Left lung (tissue), 10 donors: ENCODE data around the gene RARA. TPM values are rescaled to one million over a fixed set of nuclear protein-coding genes. Genes with fewer than 3 reads are reported as not detected.
A peak's percentile ranks its signal among the peaks of the same experiment; 100 is the strongest.
"Not testable (repeated sequence)": the region's sequence is repeated elsewhere in the genome, so short reads cannot be mapped to it uniquely, and the experiment has no call there.

Source experiments
- ATAC-seq: fragments of 200-7000 bp; cut with Tn5 transposase; one replicate; pipeline ENCODE4 v1.9.1; 2020; ENCODE audit warnings: moderate library complexity
- DNase-seq, 4 donors: peaks; one replicate each; pipeline ENCODE4 v3.0.0-alpha.2; 2013 to 2020
- H3K27ac ChIP-seq, 2 donors: fragments of 200-600 bp; sonication (generic) in 1 of 2; one replicate each; pipeline versions ENCODE4 v1.5.0 to v1.8.0; 2020 to 2021
- H3K27me3 ChIP-seq, 2 donors: fragments of 200-600 bp; sonication (generic) in 1 of 2; one replicate each; pipeline versions ENCODE4 v1.5.0 to v1.8.0; 2020 to 2021
- H3K36me3 ChIP-seq, 2 donors: fragments of 200-600 bp; sonication (generic) in 1 of 2; one replicate each; pipeline versions ENCODE4 v1.5.0 to v1.8.0; 2020 to 2021
- H3K4me1 ChIP-seq, 2 donors: fragments of 200-600 bp; one replicate each; pipeline ENCODE4 v1.8.0; 2021
- H3K4me3 ChIP-seq, 2 donors: fragments of 200-600 bp; sonication (generic) in 1 of 2; one replicate each; pipeline versions ENCODE4 v1.5.0 to v1.8.0; 2020 to 2021; ENCODE audit warnings: mild to moderate bottlenecking in 1 of 2
- H3K9me3 ChIP-seq, 2 donors: fragments of 200-600 bp; sonication (generic) in 1 of 2; one replicate each; pipeline versions ENCODE4 v1.5.0 to v1.8.0; 2020 to 2021
- CTCF ChIP-seq, 2 donors: fragments of 200-600 bp; sonication (generic) in 1 of 2; IDR thresholded peaks; one replicate each; pipeline versions ENCODE4 v1.5.0 to v1.8.0; 2021; ENCODE audit warnings: antibody characterized with exemption in 2 of 2
- intact Hi-C, 2 donors: fragments of 100-400 bp; cut with DNase I; formaldehyde crosslinking; loops; one replicate each; pipeline versions ENCODE4 v1.11.2 to v1.14.2; 2022
- polyA plus RNA-seq, 6 donors: library from polyadenylated mRNA; unstranded; fragments of 120-200 nt; gene quantifications; one replicate each; pipeline ENCODE4 v1.2.1, GENCODE V29; 2013; ENCODE audit not compliant: insufficient read length in 6 of 6
- total RNA-seq, 2 donors: library from RNA; stranded (reverse); fragmentation: NEBNext Ultra II Directional; extraction: Animal tissue kit (Norgen Biotek cat#: 25700); gene quantifications; one replicate each; pipeline ENCODE4 v1.2.1, GENCODE V29; 2021
- donor health status: DM: no; HTN: yes; CAD: no.
- donor health status: DM: no; HTN: no; CAD: no.

Gene RARA
- total and polyA plus RNA-seq, 8 donors: 45.5 to 62.6 (median 53.1) TPM

GRCh38 chr17:40295488-40296436, 13.2 kb upstream of the RARA start:
- Histone ChIP-seq H3K27ac (no peak overlapping the region), H3K9me3 (no peaks in the 10 kb centered on the region), H3K4me3 (no peak overlapping the region), H3K27me3 (no peaks in the 10 kb centered on the region), H3K36me3 (peaks cover 0 to 31% of the 10 kb centered on the region in 2 donors), H3K4me1 (no peaks in the 10 kb centered on the region)
- ATAC-seq (no peak), DNase-seq (no peak)
- intact Hi-C loops: no loop called here
- no peak for TF ChIP-seq CTCF (IDR thresholded peaks at IDR 0.05)

GRCh38 chr17:40297511-40297910, 11.5 kb upstream of the RARA start:
- no peak for DNase-seq
- peaks cover 0 to 18% of the 10 kb centered on the region in 2 donors for H3K36me3 ChIP-seq
- no peaks in the 10 kb centered on the region for H3K9me3 ChIP-seq
- no peak for ATAC-seq
- H3K27ac ChIP-seq: no peak overlapping the region
- no peaks in the 10 kb centered on the region for H3K4me1 ChIP-seq
- no peak for TF ChIP-seq CTCF (IDR thresholded peaks at IDR 0.05)
- H3K27me3 ChIP-seq: no peaks in the 10 kb centered on the region
- H3K4me3 ChIP-seq: no peak overlapping the region
- intact Hi-C loops: no loop called here

GRCh38 chr17:40298726-40299125, 10.3 kb upstream of the RARA start:
- Histone ChIP-seq H3K9me3 (no peaks in the 10 kb centered on the region), H3K27ac (no peak overlapping the region), H3K4me1 (peaks cover 7 to 11% of the 10 kb centered on the region in 2 donors), H3K36me3 (peaks cover 0 to 18% of the 10 kb centered on the region in 2 donors), H3K4me3 (no peak overlapping the region), H3K27me3 (no peaks in the 10 kb centered on the region)
- no peak for TF ChIP-seq CTCF (IDR thresholded peaks at IDR 0.05)
- intact Hi-C loops: no loop called here
- no peak for ATAC-seq
- no peak for DNase-seq

DNA sequence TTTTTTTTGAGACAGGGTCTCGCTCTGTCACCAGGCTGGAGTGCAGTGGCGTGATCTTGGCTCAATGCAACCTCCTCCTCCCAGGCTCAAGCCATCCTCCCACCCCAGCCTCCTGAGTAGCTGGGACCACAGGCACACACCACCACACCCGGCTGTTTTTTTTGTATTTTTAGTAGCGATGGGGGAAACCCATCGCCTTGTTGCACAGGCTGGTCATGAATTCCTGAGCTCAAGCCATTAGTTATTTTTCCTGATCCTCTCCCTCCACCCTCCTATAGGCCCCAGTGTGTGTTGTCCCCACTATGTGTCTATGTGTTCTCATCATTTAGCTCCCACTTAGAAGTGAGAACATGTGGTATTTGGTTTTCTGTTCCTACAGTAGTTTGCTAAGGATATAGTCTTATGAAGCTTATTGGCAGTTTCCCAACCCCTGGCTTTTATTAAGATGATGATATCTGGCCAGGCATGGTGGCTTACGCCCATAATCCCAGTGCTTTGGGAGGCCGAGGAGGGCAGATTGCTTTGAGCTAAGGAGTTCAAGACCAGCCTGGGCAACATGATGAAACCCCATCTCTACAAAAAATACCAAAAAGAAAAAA, 9.7 kb upstream of the RARA start:
- DNase-seq, ATAC-seq, H3K9me3 ChIP-seq, H3K4me3 ChIP-seq, intact Hi-C loops, H3K27me3 ChIP-seq: not testable (repeated sequence)
- Histone ChIP-seq H3K4me1 (peaks cover 12 to 16% of the 10 kb centered on the region in 2 donors), H3K36me3 (peaks cover 0 to 18% of the 10 kb centered on the region in 2 donors), H3K27ac (peak overlapping the region in 1 of 2 donors; percentile 16)

DNA sequence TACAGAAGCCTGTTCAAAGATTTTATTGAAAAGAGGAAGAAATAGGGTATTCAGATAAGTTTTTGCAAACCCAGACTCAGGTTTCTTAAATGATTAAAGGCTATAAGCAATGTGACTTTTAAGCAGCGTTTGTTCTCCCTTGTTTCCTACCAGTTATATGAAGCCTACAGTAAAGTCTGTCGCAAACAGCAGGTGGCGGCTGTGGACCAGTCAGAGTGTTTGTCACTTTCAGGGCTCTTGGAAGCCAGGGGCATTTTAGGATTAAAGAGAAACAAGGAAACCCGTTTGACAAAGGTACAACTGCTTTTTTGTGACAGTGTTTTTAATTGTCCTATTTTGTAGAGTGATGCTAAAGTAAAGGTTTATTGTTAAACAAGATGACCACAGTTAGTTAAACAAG, 7.7 kb upstream of the RARA start:
- DNase-seq: no peak
- Histone ChIP-seq H3K27ac (no peak overlapping the region), H3K36me3 (no peaks in the 10 kb centered on the region), H3K4me1 (peaks cover 12 to 23% of the 10 kb centered on the region in 2 donors), H3K4me3 (no peak overlapping the region), H3K9me3 (no peaks in the 10 kb centered on the region), H3K27me3 (no peaks in the 10 kb centered on the region)
- intact Hi-C loops: loop anchor here in 1 of 2 donors (10.0 kb wide), 1 partner anchor 53 kb away; no protein-coding TSS in a partner anchor
- ATAC-seq: no peak
- no peak for TF ChIP-seq CTCF (IDR thresholded peaks at IDR 0.05)
